ENCODE data around the gene TNK1.

The TNK1 gene

GRCh38 chr17:7407485-7408251 lies 26.8 kb downstream of the TNK1 start, which contains the start of gene NLGN2:
Gene NLGN2, plus strand, starts transcription at chr17:7407845. Its CDS starts 411 bp downstream, at chr17:7408256.
- Mint-ChIP-seq H3K4me1 (ENCODE audit: low read depth) (peaks cover 9% of the 10 kb centered on the region), H3K36me3 (ENCODE audit: low read depth) (peaks cover 2% of the 10 kb centered on the region), H3K27me3 (ENCODE audit: low read depth) (peaks cover 25% of the 10 kb centered on the region), H3K27ac (no peak within 1 kb of the TSS), H3K4me3 (no peak within 1 kb of the TSS), H3K9me3 (no peaks in the 10 kb centered on the region)

- peaks cover 5% of the 10 kb centered on the region for H3K4me1 Mint-ChIP-seq (ENCODE audit: low read depth)
- peaks cover 2% of the 10 kb centered on the region for H3K36me3 Mint-ChIP-seq (ENCODE audit: low read depth)
- peaks cover 25% of the 10 kb centered on the region for H3K27me3 Mint-ChIP-seq (ENCODE audit: low read depth)
- no peak overlapping the region for H3K27ac Mint-ChIP-seq
- H3K4me3 Mint-ChIP-seq, result no peak overlapping the region
- H3K9me3 Mint-ChIP-seq, result no peaks in the 10 kb centered on the region
Measured at GRCh38 chr17:7408252-7408727, 27.4 kb downstream of the TNK1 start.

GRCh38 chr17:7408863-7409262 lies 28.0 kb downstream of the TNK1 start:
- Mint-ChIP-seq H3K4me1 (ENCODE audit: low read depth) (peaks cover 3% of the 10 kb centered on the region), H3K4me3 (no peak overlapping the region), H3K36me3 (ENCODE audit: low read depth) (peaks cover 2% of the 10 kb centered on the region), H3K27ac (no peak overlapping the region), H3K9me3 (no peaks in the 10 kb centered on the region), H3K27me3 (ENCODE audit: low read depth) (peaks cover 25% of the 10 kb centered on the region)

GRCh38 chr17:7409716-7410115 lies 28.8 kb downstream of the TNK1 start:
- no peaks in the 10 kb centered on the region for H3K9me3 Mint-ChIP-seq
- H3K27me3 Mint-ChIP-seq (ENCODE audit: low read depth), result peaks cover 25% of the 10 kb centered on the region
- H3K36me3 Mint-ChIP-seq (ENCODE audit: low read depth), result peaks cover 2% of the 10 kb centered on the region
- H3K4me3 Mint-ChIP-seq, result no peak overlapping the region
- peaks cover 3% of the 10 kb centered on the region for H3K4me1 Mint-ChIP-seq (ENCODE audit: low read depth)
- no peak overlapping the region for H3K27ac Mint-ChIP-seq

GRCh38 chr17:7410634-7411426 lies 29.9 kb downstream of the TNK1 start:
- Mint-ChIP-seq H3K36me3 (ENCODE audit: low read depth) (peaks cover 2% of the 10 kb centered on the region), H3K4me1 (ENCODE audit: low read depth) (peaks cover 2% of the 10 kb centered on the region), H3K27ac (no peak overlapping the region), H3K9me3 (no peaks in the 10 kb centered on the region), H3K4me3 (no peak overlapping the region), H3K27me3 (ENCODE audit: low read depth) (peaks cover 20% of the 10 kb centered on the region)

- Mint-ChIP-seq H3K4me1 (ENCODE audit: low read depth) (no peaks in the 10 kb centered on the region), H3K9me3 (no peaks in the 10 kb centered on the region), H3K27ac (no peak overlapping the region), H3K36me3 (ENCODE audit: low read depth) (no peaks in the 10 kb centered on the region), H3K4me3 (no peak overlapping the region), H3K27me3 (ENCODE audit: low read depth) (peaks cover 15% of the 10 kb centered on the region)
Measured at GRCh38 chr17:7411427-7411750, 30.5 kb downstream of the TNK1 start.

- no peaks in the 10 kb centered on the region for H3K36me3 Mint-ChIP-seq (ENCODE audit: low read depth)
- H3K4me3 Mint-ChIP-seq, result no peak overlapping the region
- H3K9me3 Mint-ChIP-seq, result no peaks in the 10 kb centered on the region
- H3K4me1 Mint-ChIP-seq (ENCODE audit: low read depth), result no peaks in the 10 kb centered on the region
- no peak overlapping the region for H3K27ac Mint-ChIP-seq
- H3K27me3 Mint-ChIP-seq (ENCODE audit: low read depth), result peaks cover 5% of the 10 kb centered on the region
Measured at GRCh38 chr17:7413346-7413985, 32.6 kb downstream of the TNK1 start.

GRCh38 chr17:7414837-7415236 lies 33.9 kb downstream of the TNK1 start:
- H3K27me3 Mint-ChIP-seq (ENCODE audit: low read depth), result no peaks in the 10 kb centered on the region
- H3K36me3 Mint-ChIP-seq (ENCODE audit: low read depth), result no peaks in the 10 kb centered on the region
- H3K4me1 Mint-ChIP-seq (ENCODE audit: low read depth), result no peaks in the 10 kb centered on the region
- no peak overlapping the region for H3K4me3 Mint-ChIP-seq
- H3K9me3 Mint-ChIP-seq, result no peaks in the 10 kb centered on the region
- no peak overlapping the region for H3K27ac Mint-ChIP-seq

GRCh38 chr17:7415784-7416183 lies 34.9 kb downstream of the TNK1 start:
- H3K27me3 Mint-ChIP-seq (ENCODE audit: low read depth), result no peaks in the 10 kb centered on the region
- no peaks in the 10 kb centered on the region for H3K9me3 Mint-ChIP-seq
- H3K4me3 Mint-ChIP-seq, result no peak overlapping the region
- H3K27ac Mint-ChIP-seq, result no peak overlapping the region
- H3K36me3 Mint-ChIP-seq (ENCODE audit: low read depth), result no peaks in the 10 kb centered on the region
- H3K4me1 Mint-ChIP-seq (ENCODE audit: low read depth), result no peaks in the 10 kb centered on the region

- no peak overlapping the region for H3K4me3 Mint-ChIP-seq
Measured at GRCh38 chr17:7416323-7416722, 35.4 kb downstream of the TNK1 start.

GRCh38 chr17:7417056-7417655 lies 36.3 kb downstream of the TNK1 start:
- H3K4me3 Mint-ChIP-seq, result no peak overlapping the region
- no peaks in the 10 kb centered on the region for H3K27me3 Mint-ChIP-seq (ENCODE audit: low read depth)
- H3K4me1 Mint-ChIP-seq (ENCODE audit: low read depth), result no peaks in the 10 kb centered on the region
- no peaks in the 10 kb centered on the region for H3K9me3 Mint-ChIP-seq
- no peaks in the 10 kb centered on the region for H3K36me3 Mint-ChIP-seq (ENCODE audit: low read depth)
- no peak overlapping the region for H3K27ac Mint-ChIP-seq

More at GRCh38 chr17:7416323-7416722, 35.4 kb downstream of the TNK1 start:
- Mint-ChIP-seq H3K4me1 (ENCODE audit: low read depth) (no peaks in the 10 kb centered on the region), H3K27ac (no peak overlapping the region), H3K27me3 (ENCODE audit: low read depth) (no peaks in the 10 kb centered on the region), H3K9me3 (no peaks in the 10 kb centered on the region), H3K36me3 (ENCODE audit: low read depth) (no peaks in the 10 kb centered on the region)

- Mint-ChIP-seq H3K4me3 (no peak overlapping the region), H3K27me3 (ENCODE audit: low read depth) (no peaks in the 10 kb centered on the region), H3K9me3 (no peaks in the 10 kb centered on the region), H3K27ac (no peak overlapping the region), H3K36me3 (ENCODE audit: low read depth) (no peaks in the 10 kb centered on the region), H3K4me1 (ENCODE audit: low read depth) (no peaks in the 10 kb centered on the region)
Measured at GRCh38 chr17:7418472-7419152, 37.7 kb downstream of the TNK1 start.

- no peaks in the 10 kb centered on the region for H3K36me3 Mint-ChIP-seq (ENCODE audit: low read depth)
- H3K4me1 Mint-ChIP-seq (ENCODE audit: low read depth), result no peaks in the 10 kb centered on the region
- H3K27me3 Mint-ChIP-seq (ENCODE audit: low read depth), result no peaks in the 10 kb centered on the region
- H3K4me3 Mint-ChIP-seq, result no peak within 1 kb of the TSS
- no peak within 1 kb of the TSS for H3K27ac Mint-ChIP-seq
- H3K9me3 Mint-ChIP-seq, result no peaks in the 10 kb centered on the region
Measured at GRCh38 chr17:7419819-7420610, 39.1 kb downstream of the TNK1 start, which contains the start of gene SPEM1. Gene SPEM1, plus strand, starts transcription at chr17:7420324. Its CDS starts 61 bp downstream, at chr17:7420385.

Data from T-helper 1 cell treated with Interleukin-12 subunit alpha and Interleukin-12 subunit beta and Interleukin-4 antibody, amounts not matched to agents 30 μg/mL and 1 μg/mL, for 36 hours (primary cell).